NOMO-1 (cell line): ENCODE data around the gene DGKG.

ENCODE experiments used
- DNase-seq, 2 experiments: peaks; one replicate each; lab custom pipeline; 2025; ENCODE audit not compliant: unreplicated experiment in 2 of 2; lab: John Stamatoyannopoulos, UW

Gene DGKG

DNA sequence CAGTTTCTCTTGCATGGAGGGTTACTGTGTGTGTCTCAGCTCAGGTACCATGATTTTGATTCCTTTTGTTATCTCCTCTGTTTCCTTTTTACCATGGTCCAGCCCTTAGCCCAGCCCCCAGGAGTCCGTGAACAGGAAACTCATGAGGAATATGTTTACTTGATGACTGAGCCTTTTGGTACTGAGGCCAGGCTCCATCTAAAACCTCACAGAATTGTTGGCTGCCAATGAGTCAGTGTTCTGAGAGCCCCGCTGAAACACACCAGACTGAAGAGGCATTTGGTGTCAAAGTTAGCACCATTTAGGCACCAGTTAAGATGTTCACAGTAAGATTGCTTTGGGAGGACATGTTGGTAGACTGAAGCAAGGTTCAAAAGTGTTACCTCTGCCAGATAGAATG lies 80.9 kb downstream of the DGKG start:
- no peak for DNase-seq

- peak; percentile 27 to 51 for DNase-seq
Measured at GRCh38 chr3:186280737-186281136, 81.3 kb downstream of the DGKG start.

GRCh38 chr3:186277268-186277909 lies 84.6 kb downstream of the DGKG start:
- DNase-seq: no peak

DNA sequence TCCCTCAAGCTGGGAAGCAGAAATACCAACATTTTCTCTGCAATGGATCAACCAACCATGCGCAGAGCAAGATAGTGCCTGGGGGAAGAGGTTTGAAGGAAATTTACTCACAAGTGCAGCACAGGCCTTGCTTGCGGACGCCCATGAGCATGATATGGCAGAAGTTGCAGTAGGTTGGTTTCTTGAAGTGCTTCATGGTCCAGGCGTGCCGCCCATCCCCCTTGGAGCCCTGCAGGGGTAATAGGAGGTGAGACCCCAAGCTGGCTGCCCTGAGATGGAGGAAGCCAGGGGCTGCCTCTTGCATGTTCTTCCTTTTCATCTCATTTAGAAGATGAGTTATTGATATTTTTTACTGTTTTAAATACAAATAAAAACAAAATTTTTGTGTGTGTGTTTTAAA lies 86.6 kb downstream of the DGKG start:
- no peak for DNase-seq

DNA sequence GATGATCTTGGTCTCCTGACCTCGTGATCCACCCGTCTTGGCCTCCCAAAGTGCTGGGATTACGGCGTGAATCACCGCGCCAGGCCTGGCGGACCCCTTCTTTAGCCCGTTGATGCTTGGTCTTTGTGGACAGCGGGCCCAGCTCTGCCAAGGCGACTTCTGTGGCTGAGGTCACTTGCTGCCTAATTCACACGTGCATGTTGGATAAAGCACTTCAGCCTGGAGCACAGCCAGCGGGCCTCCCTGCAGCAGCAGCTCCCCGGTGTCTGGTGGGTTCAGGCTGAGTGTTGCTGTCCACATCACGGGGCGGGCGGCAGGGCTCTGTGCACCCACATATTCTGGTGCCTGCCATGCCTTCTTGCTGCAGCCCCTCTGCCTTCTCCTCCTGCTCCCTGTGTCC lies 88.4 kb downstream of the DGKG start:
- no peak for DNase-seq

DNA sequence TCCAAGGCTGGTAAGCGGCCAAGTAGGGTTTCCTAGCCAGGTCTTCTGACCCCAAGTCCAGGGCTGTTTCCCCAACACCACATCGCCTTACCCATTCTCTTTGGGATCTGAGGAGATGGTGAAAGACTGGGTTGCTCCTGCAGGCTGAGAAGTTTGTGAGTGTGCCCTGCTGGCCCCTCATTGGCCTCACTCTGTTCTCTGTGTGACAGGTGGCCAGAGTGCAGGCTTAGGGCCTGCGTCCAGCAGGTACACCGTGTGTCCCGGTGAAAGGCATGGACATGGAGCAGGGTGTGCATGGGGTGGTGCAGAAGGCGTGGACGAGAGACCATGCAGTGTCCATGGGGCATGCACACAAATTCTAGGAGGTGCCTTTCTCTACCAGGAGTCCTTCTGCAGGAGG lies 91.3 kb downstream of the DGKG start:
- DNase-seq: no peak

DNA sequence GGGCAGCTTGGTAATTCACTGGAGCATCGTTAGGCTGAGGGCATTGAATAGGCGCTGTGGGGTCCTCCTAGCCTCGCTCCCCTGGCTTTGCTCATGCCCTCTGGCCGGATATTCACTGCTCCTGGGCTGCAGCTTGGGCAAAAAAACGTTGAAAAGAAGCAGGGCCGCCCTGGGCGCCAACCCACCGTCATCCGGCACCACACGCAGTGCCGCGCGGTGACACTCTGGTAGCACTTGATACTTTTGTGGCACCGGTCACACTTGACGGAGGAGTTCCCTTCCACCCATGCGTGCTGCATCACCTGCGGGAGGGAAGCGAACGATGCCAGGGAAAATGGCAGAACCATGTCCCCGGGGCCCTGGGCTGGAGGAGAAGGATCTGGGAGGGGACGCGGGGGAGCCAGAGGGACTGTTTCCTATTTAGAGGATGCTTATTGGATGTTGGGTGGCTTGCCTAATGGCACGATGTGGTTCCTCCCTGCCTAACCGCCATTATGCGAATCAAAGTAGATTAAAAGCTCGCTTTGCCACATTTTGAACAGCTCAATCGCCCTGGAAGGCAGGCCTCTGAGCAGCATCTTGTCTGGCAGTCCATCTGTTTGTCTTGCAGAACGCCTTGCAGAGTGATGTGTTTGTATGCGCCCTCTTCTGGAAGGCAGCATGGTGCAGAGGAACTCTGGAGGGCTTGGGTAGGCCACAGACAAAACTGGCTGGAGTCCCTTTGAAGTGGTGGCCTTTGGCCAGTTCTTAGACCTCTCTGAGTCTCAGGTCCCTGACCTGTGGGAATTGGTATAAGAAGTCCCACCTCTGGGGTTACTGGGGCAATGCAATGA lies 93.2 kb downstream of the DGKG start:
- DNase-seq: no peak

GRCh38 chr3:186267758-186268157 lies 94.3 kb downstream of the DGKG start:
- no peak for DNase-seq

DNA sequence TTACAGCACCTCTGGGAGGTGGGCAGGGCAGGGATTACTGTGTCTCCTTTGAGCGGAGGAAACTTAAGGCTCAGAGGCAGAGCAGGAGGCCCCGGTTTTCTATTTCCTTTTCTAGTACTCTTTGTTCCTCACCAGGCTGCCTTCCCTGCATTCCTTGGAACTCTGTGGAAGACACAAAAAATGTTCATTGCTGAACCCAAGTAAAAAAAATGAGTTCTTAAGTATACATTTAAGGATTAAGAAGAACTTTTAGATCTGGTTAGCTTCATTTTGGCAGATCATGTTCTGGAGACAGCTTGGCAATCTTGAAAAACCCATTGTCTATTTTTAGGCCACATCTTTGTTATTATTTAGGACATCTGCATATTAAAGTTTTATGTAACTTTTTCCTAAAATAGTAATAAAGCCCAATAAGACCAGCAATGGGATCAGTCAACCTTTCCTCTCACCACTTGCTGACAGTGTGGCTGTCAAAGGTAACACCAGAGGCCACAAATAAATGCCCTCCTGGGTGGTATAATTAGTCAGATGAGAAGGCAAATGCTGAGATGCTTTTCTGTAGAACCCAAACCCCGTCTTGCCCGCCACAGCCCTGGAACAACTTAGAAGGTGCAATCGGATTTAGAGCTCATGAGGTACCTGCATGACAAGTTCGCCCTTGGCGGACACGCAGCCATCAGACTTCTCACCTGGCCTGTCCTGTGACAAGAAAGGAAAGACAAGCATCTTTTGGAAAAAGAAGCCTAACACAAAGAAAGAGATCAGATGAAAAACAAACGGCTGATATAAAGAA lies 97.2 kb downstream of the DGKG start:
- no peak for DNase-seq

DNA sequence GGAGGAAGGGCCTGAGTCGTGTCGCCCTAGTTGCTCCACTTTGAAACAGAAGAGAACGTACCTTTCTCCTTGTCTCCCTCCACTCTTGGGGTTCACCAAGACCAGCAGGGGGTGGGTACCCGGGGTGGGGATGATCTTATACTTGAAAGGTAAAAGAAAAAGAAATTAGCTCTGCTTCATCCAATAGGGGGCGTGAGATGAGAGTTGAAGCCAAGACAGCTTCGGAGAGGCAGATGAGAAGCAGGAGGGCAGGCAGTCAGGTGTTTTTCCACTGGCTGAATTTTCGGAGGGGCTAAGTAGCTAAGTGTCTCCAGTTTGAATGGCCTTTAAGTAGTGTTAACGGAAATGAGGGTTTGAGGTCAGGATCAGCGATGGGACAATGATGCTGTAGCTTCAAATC lies 100.4 kb downstream of the DGKG start:
- DNase-seq: no peak

DNA sequence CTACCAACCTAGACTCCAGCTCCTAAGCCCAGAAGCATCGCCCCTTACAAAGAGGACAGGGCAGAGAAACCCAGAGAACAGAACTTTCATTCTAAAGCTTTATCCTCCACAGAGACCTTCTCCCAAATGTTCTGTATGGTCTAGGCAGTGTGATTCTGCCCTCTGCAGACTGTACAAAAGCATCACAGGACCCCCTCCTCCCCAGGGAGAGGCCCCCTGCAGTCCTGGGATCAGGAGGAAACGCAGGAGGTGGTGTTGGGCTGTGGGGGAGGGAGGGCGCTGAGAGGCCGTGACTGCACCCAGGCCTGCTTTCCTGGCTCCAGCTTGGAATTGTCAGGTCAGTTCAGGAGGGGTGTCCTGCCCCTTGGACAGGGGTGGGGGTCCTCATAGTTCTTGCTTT lies 101.3 kb downstream of the DGKG start:
- DNase-seq: no peak

- DNase-seq: peak; percentile 63 to 67
Measured at GRCh38 chr3:186259612-186260383, 102.2 kb downstream of the DGKG start.

DNA sequence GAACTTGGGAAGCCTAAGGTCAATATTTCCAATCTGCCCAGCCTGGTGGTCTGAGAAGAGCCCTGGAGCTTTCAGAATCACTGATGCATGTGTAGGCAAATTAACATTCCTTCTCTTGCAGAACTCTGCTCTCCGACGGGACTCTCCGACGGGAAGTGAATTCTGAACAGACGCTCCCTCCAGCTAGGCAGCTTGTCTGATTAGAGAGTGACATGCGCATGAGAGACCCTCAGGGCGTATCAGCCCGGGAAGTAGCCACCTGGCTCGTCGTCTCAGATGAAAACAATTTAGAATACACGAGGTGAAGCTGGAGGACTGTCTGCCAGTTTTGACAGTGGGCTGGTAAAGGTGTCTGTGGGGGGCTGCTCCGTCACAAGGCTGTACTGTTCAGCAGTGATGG lies 103.1 kb downstream of the DGKG start:
- no peak for DNase-seq

DNA sequence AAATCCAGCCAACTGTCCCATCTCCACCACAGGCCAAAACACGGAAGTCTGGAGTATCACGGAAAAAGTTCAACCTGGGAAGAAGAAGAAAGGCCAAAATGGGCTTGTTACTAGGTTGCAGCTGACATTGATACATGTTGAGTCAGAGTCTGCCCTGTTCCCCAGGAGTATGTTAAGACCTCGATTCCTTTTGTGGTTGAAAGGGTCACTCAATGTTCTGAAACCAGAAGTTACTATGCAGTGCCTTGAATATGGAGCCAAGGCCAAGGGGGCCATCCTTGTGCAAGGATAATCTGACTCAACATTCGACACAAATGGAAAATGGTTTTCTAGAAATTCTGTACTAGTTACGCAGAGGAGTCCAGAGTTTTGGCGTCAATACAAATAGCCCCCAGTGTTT lies 104.2 kb downstream of the DGKG start:
- no peak for DNase-seq

- DNase-seq: peak; percentile 33 to 67
Measured at GRCh38 chr3:186255703-186256331, 106.2 kb downstream of the DGKG start.

DNA sequence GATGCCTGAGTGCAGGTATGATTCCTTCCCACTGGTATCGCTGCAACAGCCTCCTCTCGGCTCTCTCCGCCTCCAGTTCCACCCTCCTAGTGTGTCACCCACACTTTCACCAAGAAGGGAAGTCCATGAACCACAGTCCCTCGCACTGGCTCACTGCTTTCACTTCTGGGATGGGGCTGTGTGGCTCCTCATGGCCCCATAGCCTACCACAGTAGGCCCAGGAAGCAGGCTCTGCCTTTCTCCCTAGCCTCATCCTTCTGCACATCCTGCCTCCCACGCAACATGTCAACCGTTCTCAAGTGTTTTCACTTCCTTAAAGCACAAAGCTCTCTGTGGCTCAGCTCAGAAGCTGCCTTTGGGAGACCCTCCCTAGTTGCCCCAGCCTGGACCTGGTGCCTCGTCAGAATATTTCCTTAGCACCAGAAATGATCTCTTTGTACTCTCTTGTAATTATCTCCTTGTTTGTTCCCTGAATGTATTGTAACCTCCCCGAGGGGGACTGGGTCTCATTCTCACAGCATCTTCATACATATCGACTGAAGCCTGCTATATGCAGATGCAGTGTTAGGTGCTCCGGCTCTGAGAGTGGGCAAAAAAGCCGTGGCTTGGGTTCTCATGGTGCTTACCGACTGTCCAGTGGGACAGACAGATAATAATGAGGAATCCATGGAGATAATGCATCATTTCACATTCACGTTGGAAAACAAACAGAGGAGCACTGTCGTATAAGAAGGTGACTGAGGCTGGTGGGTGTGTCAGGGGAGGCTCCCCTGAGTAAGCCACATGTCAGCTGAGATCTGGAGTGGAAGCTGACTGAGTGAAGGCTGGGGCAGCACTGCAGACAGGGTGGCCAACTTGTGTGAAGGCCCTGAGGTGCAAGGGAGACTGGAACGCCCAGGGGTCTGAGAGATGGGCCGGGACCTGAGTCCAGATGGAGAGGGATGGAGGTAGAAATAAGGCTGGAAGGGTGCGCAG lies 107.1 kb downstream of the DGKG start:
- peak; percentile 64 to 78 for DNase-seq

DNA sequence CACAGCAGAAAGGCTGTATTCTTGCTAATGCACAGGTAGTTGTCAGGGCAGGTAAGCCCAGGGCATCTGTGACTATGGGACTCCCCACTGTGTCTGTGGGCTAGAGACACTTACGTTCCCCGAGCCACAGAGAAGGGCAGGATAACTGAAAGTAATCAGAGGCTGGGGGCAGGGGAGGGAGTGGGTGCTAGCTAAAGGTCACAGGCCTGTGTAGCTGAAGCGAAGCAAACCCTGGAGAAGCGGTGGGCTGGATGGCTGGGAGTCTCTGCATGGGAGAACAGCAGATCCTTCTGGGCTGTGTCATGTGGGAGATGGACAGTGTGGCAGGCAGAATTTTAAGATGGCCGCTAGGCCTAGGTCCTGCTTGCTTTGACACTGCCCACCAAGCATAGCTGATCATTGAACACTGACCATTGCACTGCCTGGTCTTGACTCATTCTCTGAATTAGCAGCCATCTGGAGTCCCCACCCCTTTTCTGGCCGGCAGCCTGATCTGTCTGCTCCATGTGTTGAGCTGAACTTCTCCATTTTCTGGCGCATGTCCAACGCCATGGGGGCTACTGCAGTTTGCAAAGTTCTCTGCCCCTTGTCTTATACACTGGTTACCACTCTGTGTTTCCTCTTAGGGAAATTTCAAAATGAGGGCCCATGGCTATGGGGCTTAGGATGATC lies 110.0 kb downstream of the DGKG start:
- DNase-seq: no peak

GRCh38 chr3:186248850-186249249 lies 113.2 kb downstream of the DGKG start:
- no peak for DNase-seq
